Parathyroid adenoma (tissue), 2 donors: ENCODE data around the gene CYB5RL.

ENCODE experiments used
- H2AFZ ChIP-seq: fragments of 300-600 bp; sonication (generic); one replicate; pipeline ENCODE4 v1.7.0; 2017; ENCODE audit warnings: antibody characterized with exemption, mild to moderate bottlenecking
- H3K27ac ChIP-seq: fragments of 300-600 bp; sonication (generic); one replicate; pipeline ENCODE4 v1.7.0; 2017
- H3K27me3 ChIP-seq: fragments of 300-600 bp; sonication (generic); one replicate; pipeline ENCODE4 v1.7.0; 2017; ENCODE audit warnings: low read length; ENCODE audit not compliant: control insufficient read depth, insufficient read depth
- H3K36me3 ChIP-seq: fragments of 300-600 bp; sonication (generic); one replicate; pipeline ENCODE4 v1.7.0; 2017; ENCODE audit warnings: low read length; ENCODE audit not compliant: control insufficient read depth, insufficient read depth
- H3K4me1 ChIP-seq: fragments of 300-600 bp; sonication (generic); one replicate; pipeline ENCODE4 v1.7.0; 2017; ENCODE audit warnings: control low read depth
- H3K4me2 ChIP-seq: fragments of 300-600 bp; sonication (generic); one replicate; pipeline ENCODE4 v1.7.0; 2017; ENCODE audit warnings: low read length
- H3K4me3 ChIP-seq: fragments of 300-600 bp; sonication (generic); one replicate; pipeline ENCODE4 v1.7.0; 2017; ENCODE audit warnings: low read depth, low read length
- H3K79me2 ChIP-seq: fragments of 300-600 bp; sonication (generic); one replicate; pipeline ENCODE4 v1.7.0; 2017; ENCODE audit warnings: control low read depth
- H3K9ac ChIP-seq: fragments of 300-600 bp; sonication (generic); one replicate; pipeline ENCODE4 v1.7.0; 2017; ENCODE audit warnings: mild to moderate bottlenecking
- H3K9me3 ChIP-seq: fragments of 300-600 bp; sonication (generic); one replicate; pipeline ENCODE4 v1.7.0; 2017; ENCODE audit warnings: low read length; ENCODE audit not compliant: control insufficient read depth
- CTCF ChIP-seq: fragments of 300-600 bp; sonication (generic); IDR thresholded peaks from one replicate; pipeline ENCODE4 v1.7.0; 2017; ENCODE audit warnings: antibody characterized with exemption, mild to moderate bottlenecking
- donor health status: primary hyperparathyroidism.

Gene CYB5RL

GRCh38 chr1:54227091-54227602 is 27.3 kb upstream of the CYB5RL start:
- H3K9me3 ChIP-seq = no peaks in the 10 kb centered on the region
- peaks cover 12% of the 10 kb centered on the region for H3K4me1 ChIP-seq
- H3K27me3 ChIP-seq = no peaks in the 10 kb centered on the region
- H3K9ac ChIP-seq = no peak overlapping the region
- H3K4me3 ChIP-seq = no peak overlapping the region
- no peak overlapping the region for H3K4me2 ChIP-seq
- TF ChIP-seq CTCF = no peak
- no peak overlapping the region for H2AFZ ChIP-seq
- H3K27ac ChIP-seq = peak overlapping the region; percentile 12
- no peaks in the 10 kb centered on the region for H3K79me2 ChIP-seq
- no peaks in the 10 kb centered on the region for H3K36me3 ChIP-seq

- no peaks in the 10 kb centered on the region for H3K9me3 ChIP-seq
- H3K79me2 ChIP-seq = no peaks in the 10 kb centered on the region
- TF ChIP-seq CTCF = no peak
- H3K36me3 ChIP-seq = no peaks in the 10 kb centered on the region
- H3K4me2 ChIP-seq = no peak overlapping the region
- no peak overlapping the region for H3K9ac ChIP-seq
- H2AFZ ChIP-seq = no peak overlapping the region
- peaks cover 12% of the 10 kb centered on the region for H3K4me1 ChIP-seq
- no peak overlapping the region for H3K4me3 ChIP-seq
- no peak overlapping the region for H3K27ac ChIP-seq
- no peaks in the 10 kb centered on the region for H3K27me3 ChIP-seq
Measured at GRCh38 chr1:54225986-54226559, 26.2 kb upstream of the CYB5RL start.

DNA sequence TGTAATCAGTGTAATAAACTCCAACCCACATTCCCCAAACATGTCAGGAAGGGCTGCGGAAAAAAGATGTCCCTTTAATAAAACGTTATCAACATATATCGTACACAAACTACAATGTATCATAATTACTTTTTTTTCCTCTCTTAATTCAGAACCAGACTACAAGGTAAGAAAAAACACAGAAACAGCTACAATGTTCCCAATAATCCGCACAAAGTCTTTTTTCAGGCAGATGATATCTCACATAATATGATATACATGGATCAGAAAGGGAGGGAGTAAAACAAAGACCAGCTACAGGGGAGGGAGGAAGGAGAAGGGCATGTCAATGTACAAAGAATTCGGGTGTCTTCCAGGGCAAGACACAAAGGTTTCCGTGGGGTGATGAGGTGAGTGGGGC is 25.5 kb upstream of the CYB5RL start:
- Histone ChIP-seq H3K27me3 (no peaks in the 10 kb centered on the region), H3K4me2 (no peak overlapping the region), H3K9me3 (no peaks in the 10 kb centered on the region), H3K79me2 (no peaks in the 10 kb centered on the region), H3K9ac (no peak overlapping the region), H3K36me3 (no peaks in the 10 kb centered on the region), H3K4me3 (no peak overlapping the region), H2AFZ (no peak overlapping the region), H3K27ac (no peak overlapping the region), H3K4me1 (peaks cover 14% of the 10 kb centered on the region)
- TF ChIP-seq CTCF = no peak

- Histone ChIP-seq H3K4me3 (no peak overlapping the region), H3K27ac (no peak overlapping the region), H3K9ac (no peak overlapping the region), H3K27me3 (no peaks in the 10 kb centered on the region), H3K9me3 (no peaks in the 10 kb centered on the region), H3K4me1 (peaks cover 17% of the 10 kb centered on the region), H3K4me2 (no peak overlapping the region), H3K79me2 (no peaks in the 10 kb centered on the region), H3K36me3 (no peaks in the 10 kb centered on the region), H2AFZ (no peak overlapping the region)
- no peak for TF ChIP-seq CTCF
Measured at GRCh38 chr1:54224233-54224632, 24.4 kb upstream of the CYB5RL start.
